ENCODE measurements around the gene MCF2L.

DNA sequence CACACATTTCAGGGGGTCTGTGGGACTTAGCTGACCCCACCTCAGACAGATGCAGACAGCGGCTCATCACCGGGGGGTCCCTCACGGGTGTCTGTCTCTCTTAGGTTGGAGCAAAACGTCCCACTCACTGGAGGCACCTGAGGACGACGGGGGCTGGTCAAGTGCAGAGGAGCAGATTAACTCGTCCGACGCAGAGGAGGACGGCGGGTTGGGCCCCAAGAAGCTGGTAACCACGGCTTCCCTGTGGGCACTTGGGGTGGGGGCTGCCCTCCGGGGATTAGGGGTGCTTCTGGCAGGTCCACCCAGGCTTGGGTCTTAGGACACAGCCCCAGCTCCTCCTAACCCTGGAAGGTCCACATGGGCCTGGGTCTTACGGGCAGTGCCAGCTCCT, 125.4 kb downstream of the MCF2L start:
- TF ChIP-seq POLR2AphosphoS5 (IDR thresholded peaks at IDR 0.05; ENCODE audit: low read depth, low read length), result no peak
- TF ChIP-seq POLR2A (IDR thresholded peaks at IDR 0.05; ENCODE audit: low read depth, low read length), result no peak

Measured in GM12891 (cell line).